HCT116 (cell line): ENCODE measurements around the gene KRCC1. TPM values are rescaled to one million over a fixed set of nuclear protein-coding genes. Genes with fewer than 3 reads are reported as not detected.

Source experiments
- ATAC-seq: fragments of 200-7000 bp; cut with Tn5 transposase; 2 replicates; pipeline ENCODE4 v1.9.1; 2020; ENCODE audit warnings: mild to moderate bottlenecking, moderate library complexity
- BruUV-seq: library from RNA; stranded (reverse); fragments of 400-500 nt; replicated peaks from 2 replicates; lab custom pipeline; 2021; lab: Mats Ljungman, UMichigan
- CTCF ChIA-PET: fragments of 300-600 bp; sonication (Branson Sonifier 250); formaldehyde crosslinking; loops from one replicate; lab custom pipeline; 2021; ENCODE audit warnings: antibody characterized with exemption; lab: Charles Lee
- POLR2A ChIA-PET: fragments of 300-600, 350-600 bp; sonication (Branson Sonifier 250); formaldehyde crosslinking; loops from one replicate; lab custom pipeline; 2021; ENCODE audit warnings: antibody characterized with exemption; lab: Charles Lee
- RAD21 ChIA-PET, 2 experiments: fragments of 300-600 bp; sonication (Branson Sonifier 250); formaldehyde crosslinking; loops; one replicate each; lab custom pipeline; 2023; ENCODE audit warnings: low total read pairs in 2 of 2; ENCODE audit not compliant: uncharacterized antibody in 2 of 2, unreplicated experiment in 2 of 2, low non-redundant PET in 1 of 2; lab: Charles Lee
- DNase-seq: peaks from one replicate; pipeline ENCODE4 v3.0.0-alpha.2; 2010; ENCODE audit warnings: low read depth, low spot score
- H2AFZ ChIP-seq: fragments of 200-600 bp; shearing (Covaris generic), sonication (generic); 2 replicates; pipeline ENCODE4 v1.6.1; 2017; ENCODE audit warnings: low read depth, mixed run types, mixed read lengths, antibody characterized with exemption, low read length; ENCODE audit not compliant: poor library complexity, severe bottlenecking
- H3K27ac ChIP-seq: 2 replicates; pipeline ENCODE4 v1.5.1; 2012; ENCODE audit warnings: low read depth, low read length
- H3K27me3 ChIP-seq: fragments of 200-600 bp; sonication (generic); 2 replicates; pipeline ENCODE4 v1.6.1; 2016; ENCODE audit warnings: mixed run types, low read length, mixed read lengths; ENCODE audit not compliant: insufficient read depth
- H3K36me3 ChIP-seq, 2 experiments: fragments of 200-500 bp in 1 of 2; fragments of 200-600 bp in 1 of 2; sonication (Bioruptor generic) in 1 of 2; sonication (generic) in 1 of 2; 2 replicates each; pipeline versions ENCODE4 v1.5.1 to v1.6.1; 2014 to 2016; ENCODE audit warnings: low read length in 2 of 2, inconsistent platforms in 1 of 2, mixed read lengths in 1 of 2, mixed run types in 1 of 2; ENCODE audit not compliant: insufficient read depth in 2 of 2, control insufficient read depth in 1 of 2
- H3K4me1 ChIP-seq, 2 experiments: fragments of 200-600 bp in 1 of 2; sonication (generic) in 1 of 2; 2 replicates each; pipeline versions ENCODE4 v1.5.1 to v1.6.1; 2012 to 2017; ENCODE audit warnings: low read length in 2 of 2, inconsistent platforms in 1 of 2, mild to moderate bottlenecking in 1 of 2, mixed read lengths in 1 of 2, mixed run types in 1 of 2, moderate library complexity in 1 of 2; ENCODE audit not compliant: insufficient read depth in 2 of 2, control insufficient read depth in 1 of 2
- H3K4me2 ChIP-seq: fragments of 200-600 bp; sonication (generic); 2 replicates; pipeline ENCODE4 v1.6.1; 2017; ENCODE audit warnings: mixed run types, low read length, mixed read lengths
- H3K4me3 ChIP-seq, 2 experiments: fragments of 200-600 bp in 1 of 2; sonication (generic) in 1 of 2; replicated peaks in 1 of 2; 2 replicates each; pipeline ENCODE4 v1.5.1; 2011 to 2016; ENCODE audit warnings: low read length in 2 of 2, control low read depth in 1 of 2, low read depth in 1 of 2, mild to moderate bottlenecking in 1 of 2, mixed read lengths in 1 of 2, mixed run types in 1 of 2
- H3K79me2 ChIP-seq: fragments of 200-600 bp; sonication (generic); 2 replicates; pipeline ENCODE4 v1.6.1; 2017; ENCODE audit warnings: mild to moderate bottlenecking, mixed run types, low read length, moderate library complexity, mixed read lengths; ENCODE audit not compliant: insufficient read depth
- H3K9ac ChIP-seq: fragments of 200-600 bp; sonication (generic); 2 replicates; pipeline ENCODE4 v1.6.1; 2016; ENCODE audit warnings: low read length, mixed read lengths
- H3K9me2 ChIP-seq: fragments of 200-600 bp; sonication (generic), shearing (Covaris generic); 2 replicates; pipeline ENCODE4 v1.6.1; 2017; ENCODE audit warnings: mixed run types, mild to moderate bottlenecking, moderate library complexity; ENCODE audit not compliant: insufficient read depth
- H3K9me3 ChIP-seq, 2 experiments: fragments of 200-500 bp in 1 of 2; fragments of 200-600 bp in 1 of 2; sonication (Bioruptor generic) in 1 of 2; sonication (generic) in 1 of 2; 2 replicates each; pipeline ENCODE4 v1.6.1; 2014 to 2017; ENCODE audit warnings: low read length in 2 of 2, mixed read lengths in 2 of 2, inconsistent platforms in 1 of 2, low read depth in 1 of 2, mild to moderate bottlenecking in 1 of 2, mixed run types in 1 of 2, moderate library complexity in 1 of 2; ENCODE audit not compliant: control insufficient read depth in 1 of 2, insufficient read depth in 1 of 2
- H4K20me1 ChIP-seq: fragments of 200-600 bp; sonication (generic), shearing (Covaris generic); 2 replicates; pipeline ENCODE4 v1.6.1; 2017; ENCODE audit warnings: mixed run types, mild to moderate bottlenecking, moderate library complexity; ENCODE audit not compliant: insufficient read depth
- ATF3 ChIP-seq: IDR thresholded peaks from 2 replicates; pipeline ENCODE4 v1.6.1; 2012
- CEBPB ChIP-seq: IDR thresholded peaks from 2 replicates; pipeline ENCODE4 v1.6.1; 2012; ENCODE audit warnings: low read depth
- CTCF ChIP-seq, 3 experiments: fragments of 200-600 bp in 1 of 3; sonication (generic) in 1 of 3; IDR thresholded peaks in 2 of 3; conservative IDR thresholded peaks in 1 of 3; 2 replicates each; pipeline ENCODE4 v1.5.1; 2012 to 2017; ENCODE audit warnings: low read depth in 2 of 3, low read length in 2 of 3, antibody characterized with exemption in 1 of 3, borderline replicate concordance in 1 of 3, control low read depth in 1 of 3, mild to moderate bottlenecking in 1 of 3, mixed read lengths in 1 of 3, mixed run types in 1 of 3, moderate library complexity in 1 of 3; ENCODE audit not compliant: insufficient read depth in 1 of 3
- EGR1 ChIP-seq: IDR thresholded peaks from 2 replicates; pipeline ENCODE4 v1.6.1; 2012; ENCODE audit warnings: low read depth
- ELF1 ChIP-seq: IDR thresholded peaks from 2 replicates; pipeline ENCODE4 v1.6.1; 2012; ENCODE audit warnings: low read depth, borderline replicate concordance
- MAX ChIP-seq: IDR thresholded peaks from 2 replicates; pipeline ENCODE4 v1.6.1; 2012
- RAD21 ChIP-seq: IDR thresholded peaks from 2 replicates; pipeline ENCODE4 v1.6.1; 2012; ENCODE audit warnings: low read depth, mild to moderate bottlenecking
- SRF ChIP-seq: IDR thresholded peaks from 2 replicates; pipeline ENCODE4 v1.6.1; 2012; ENCODE audit warnings: low read depth
- ZBTB33 ChIP-seq: IDR thresholded peaks from 2 replicates; pipeline ENCODE4 v1.6.1; 2011; ENCODE audit warnings: mild to moderate bottlenecking, low read length, moderate library complexity; ENCODE audit not compliant: insufficient replicate concordance; ENCODE audit errors: extremely low read depth
- ZFX ChIP-seq: fragments of 450-650 bp; IDR thresholded peaks from 2 replicates; pipeline ENCODE4 v1.6.1; 2017
- intact Hi-C: fragments of 100-400 bp; cut with micrococcal nuclease; formaldehyde crosslinking; loops from 2 replicates; pipeline ENCODE4 v1.10.0; 2022
- total RNA-seq: library from RNA; stranded (reverse); gene quantifications from one replicate; pipeline ENCODE4 v1.2.1, GENCODE V29; 2021; ENCODE audit not compliant: unreplicated experiment

KRCC1 gene
- total RNA-seq, 1 experiment from 2014 or later, result 5.8 TPM

- Histone ChIP-seq H3K9me2 (no peaks in the 10 kb centered on the region), H3K9me3 (no peaks in the 10 kb centered on the region), H3K4me1 (no peaks in the 10 kb centered on the region), H3K27ac (no peak overlapping the region), H4K20me1 (no peaks in the 10 kb centered on the region), H3K4me3 (no peak overlapping the region), H3K9ac (no peak overlapping the region), H3K36me3 (no peaks in the 10 kb centered on the region), H3K79me2 (no peaks in the 10 kb centered on the region), H3K4me2 (no peak overlapping the region), H2AFZ (no peak overlapping the region)
- intact Hi-C loops, result no loop called here
- no peak for ATAC-seq
- no peak for DNase-seq
- no TSS peak for BruUV-seq
- POLR2A ChIA-PET, result interaction anchor here (0.8 kb wide), 1 partner anchor 10 kb away, joined by 4 read pairs; no protein-coding TSS in a partner anchor
- CTCF ChIA-PET, result interaction anchor here (1.3 kb wide), 2 partner anchors 9 to 50 kb away, joined by 3 to 11 read pairs; no protein-coding TSS in a partner anchor
- RAD21 ChIA-PET, result no interaction called here
- peak in 1 of 3 experiments; percentile 9; a peak in 1 of 6 replicates for TF ChIP-seq CTCF (IDR thresholded peaks at IDR 0.05 in 2 of 3, conservative IDR thresholded peaks at IDR 0.05 in 1 of 3; ENCODE audit: borderline replicate concordance in 1 of 3, insufficient read depth in 1 of 3, low read depth in 2 of 3, low read length in 2 of 3)
- TF ChIP-seq EGR1, result no peak
- peak; percentile 25; the same call in 1 of the 2 replicates for TF ChIP-seq RAD21
- TF ChIP-seq, all 23 proteins: peak for 2
- H3K27me3 ChIP-seq, result no peaks in the 10 kb centered on the region
Observed at GRCh38 chr2:88010136-88010535, 45.4 kb downstream of the KRCC1 start.

- Histone ChIP-seq H2AFZ (no peak overlapping the region), H4K20me1 (no peaks in the 10 kb centered on the region), H3K9me2 (no peaks in the 10 kb centered on the region), H3K79me2 (no peaks in the 10 kb centered on the region), H3K4me3 (no peak overlapping the region), H3K36me3 (no peaks in the 10 kb centered on the region), H3K27me3 (no peaks in the 10 kb centered on the region), H3K4me1 (no peaks in the 10 kb centered on the region), H3K9ac (no peak overlapping the region), H3K9me3 (no peaks in the 10 kb centered on the region), H3K4me2 (no peak overlapping the region), H3K27ac (no peak overlapping the region)
- ChIA-PET POLR2A (interaction anchor here (1.1 kb wide), 1 partner anchor 9 kb away, joined by 9 read pairs; the partner anchor contains the start of gene RNU2-63P), RAD21 (no interaction called here), CTCF (no interaction called here)
- DNase-seq (no peak), ATAC-seq (no peak)
- TF ChIP-seq ATF3, result no peak
- TF ChIP-seq EGR1, result no peak
- TF ChIP-seq SRF, result no peak
- no peak for TF ChIP-seq RAD21
- no peak for TF ChIP-seq ZBTB33
- no peak for TF ChIP-seq MAX
- no peak for TF ChIP-seq CEBPB
- no peak for TF ChIP-seq ELF1
- TF ChIP-seq ZFX, result no peak
- BruUV-seq, result no TSS peak
- intact Hi-C loops, result no loop called here
Observed at GRCh38 chr2:88006912-88007439, 48.6 kb downstream of the KRCC1 start.
